ENCODE measurements around the gene C1R. TPM values are rescaled to one million over a fixed set of nuclear protein-coding genes. Genes with fewer than 3 reads are reported as not detected.

The C1R gene
- total RNA-seq, 4 donors from 2014 or later: 571 to 1,080 (median 751) TPM

DNA sequence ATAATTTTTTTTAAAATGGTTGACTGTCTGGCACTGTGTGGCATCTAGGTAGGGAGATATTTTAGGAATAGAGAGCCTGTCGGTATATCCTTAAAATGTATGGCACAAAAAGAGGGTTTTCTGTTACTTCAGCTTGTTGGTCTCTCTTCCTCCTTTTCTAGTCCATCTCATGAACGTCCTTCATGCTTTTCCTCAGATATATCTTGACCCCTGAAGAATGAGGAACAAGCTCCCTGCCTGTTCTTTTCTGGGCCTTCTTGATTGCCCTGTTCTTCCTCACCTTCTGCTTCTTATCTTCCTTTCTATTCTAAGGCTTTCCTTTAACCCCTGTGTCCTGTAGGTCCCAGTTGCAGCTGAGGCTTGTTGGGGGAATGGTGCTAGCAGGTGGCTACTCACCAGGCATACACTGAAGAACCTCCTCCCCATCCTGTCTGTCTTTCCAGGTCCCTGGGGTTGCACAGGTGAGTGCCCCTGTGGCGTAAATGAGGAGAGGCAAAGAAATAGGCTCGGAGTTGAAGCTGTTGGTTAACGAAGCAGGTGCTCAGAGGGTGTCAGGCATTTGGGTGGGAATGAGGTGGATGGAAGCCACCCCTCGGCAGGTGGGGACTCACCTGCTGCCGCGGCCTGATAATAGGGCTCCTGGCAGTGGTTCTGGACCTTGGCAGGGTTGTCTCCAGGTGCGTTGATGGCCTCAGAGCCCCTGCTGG, 7.2 kb upstream of the C1R start:
- ATAC-seq (ENCODE audit: low FRiP score): no peak
- DNase-seq (ENCODE audit: low spot score): no peak
- TF ChIP-seq, protein P1, sequence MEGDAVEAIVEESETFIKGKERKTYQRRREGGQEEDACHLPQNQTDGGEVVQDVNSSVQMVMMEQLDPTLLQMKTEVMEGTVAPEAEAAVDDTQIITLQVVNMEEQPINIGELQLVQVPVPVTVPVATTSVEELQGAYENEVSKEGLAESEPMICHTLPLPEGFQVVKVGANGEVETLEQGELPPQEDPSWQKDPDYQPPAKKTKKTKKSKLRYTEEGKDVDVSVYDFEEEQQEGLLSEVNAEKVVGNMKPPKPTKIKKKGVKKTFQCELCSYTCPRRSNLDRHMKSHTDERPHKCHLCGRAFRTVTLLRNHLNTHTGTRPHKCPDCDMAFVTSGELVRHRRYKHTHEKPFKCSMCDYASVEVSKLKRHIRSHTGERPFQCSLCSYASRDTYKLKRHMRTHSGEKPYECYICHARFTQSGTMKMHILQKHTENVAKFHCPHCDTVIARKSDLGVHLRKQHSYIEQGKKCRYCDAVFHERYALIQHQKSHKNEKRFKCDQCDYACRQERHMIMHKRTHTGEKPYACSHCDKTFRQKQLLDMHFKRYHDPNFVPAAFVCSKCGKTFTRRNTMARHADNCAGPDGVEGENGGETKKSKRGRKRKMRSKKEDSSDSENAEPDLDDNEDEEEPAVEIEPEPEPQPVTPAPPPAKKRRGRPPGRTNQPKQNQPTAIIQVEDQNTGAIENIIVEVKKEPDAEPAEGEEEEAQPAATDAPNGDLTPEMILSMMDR (IDR thresholded peaks at IDR 0.05): no peak

DNA sequence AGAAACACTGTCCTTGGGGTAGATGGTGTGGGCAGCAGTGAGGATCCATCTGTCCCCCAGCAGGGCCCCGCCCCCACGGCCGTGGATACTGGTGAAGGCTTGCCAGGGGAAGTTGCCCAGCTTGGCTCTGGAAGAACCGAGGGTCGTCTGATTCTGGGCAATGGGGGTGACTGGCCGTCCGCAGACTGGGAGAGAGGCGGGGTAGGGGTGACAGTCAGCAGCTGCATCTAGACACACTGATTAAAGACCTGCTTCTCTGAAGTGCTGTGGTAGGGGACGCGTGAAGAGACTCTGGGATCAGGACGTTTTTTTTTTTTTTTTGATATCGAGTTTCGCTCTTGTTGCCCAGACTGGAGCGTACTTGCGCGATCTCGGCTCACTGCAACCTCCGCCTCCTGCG, 4.7 kb upstream of the C1R start:
- TF ChIP-seq, protein P1 (IDR thresholded peaks at IDR 0.05): no peak
- ATAC-seq (ENCODE audit: low FRiP score) (no peak), DNase-seq (ENCODE audit: low spot score) (no peak)

DNA sequence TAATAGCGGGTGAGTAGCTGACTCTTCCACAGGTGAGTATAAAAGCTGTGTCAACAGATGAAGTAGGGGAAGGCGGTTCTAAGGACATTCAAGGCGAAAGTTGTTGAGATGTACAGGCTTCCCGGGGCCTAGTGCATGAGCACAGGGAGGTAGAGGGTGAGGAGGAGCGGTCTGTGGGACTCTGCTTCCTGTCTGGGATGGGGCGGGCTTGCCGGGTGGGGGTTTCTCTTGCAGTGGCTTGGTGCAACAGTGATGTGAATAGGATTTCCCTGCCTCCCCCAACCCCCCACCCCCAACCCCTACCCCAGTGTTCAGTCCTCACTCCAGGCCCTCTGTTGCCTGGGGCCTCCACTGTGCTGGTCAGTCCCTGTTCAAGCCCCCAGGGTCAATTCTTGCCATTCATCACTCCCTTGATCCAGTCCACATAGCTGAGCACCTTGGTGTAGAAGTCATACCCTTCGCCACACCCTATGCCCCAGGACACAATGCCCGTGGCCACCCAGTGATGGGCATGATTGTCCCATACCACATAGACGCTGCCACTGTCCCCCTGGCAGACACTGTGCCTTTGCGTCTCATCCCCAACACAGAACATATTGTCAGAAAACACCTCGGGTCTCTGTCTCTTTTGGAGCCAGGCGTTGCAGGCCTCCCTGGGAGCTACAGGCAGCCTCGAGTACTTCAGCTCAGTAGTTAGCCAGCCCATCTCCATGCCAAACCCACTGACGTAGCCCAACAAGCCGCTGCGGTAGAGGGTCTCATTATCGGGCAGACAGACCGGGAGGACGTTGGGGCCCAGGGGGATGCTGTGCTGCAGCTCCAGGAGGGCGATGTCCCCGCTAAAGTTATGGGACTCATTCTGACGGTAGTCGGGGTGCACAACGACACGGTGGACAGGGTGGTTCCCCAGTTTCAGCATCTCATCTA, 4.0 kb upstream of the C1R start:
- DNase-seq (ENCODE audit: low spot score) (no peak), ATAC-seq (ENCODE audit: low FRiP score) (no peak)
- TF ChIP-seq, protein P1 (IDR thresholded peaks at IDR 0.05): no peak

DNA sequence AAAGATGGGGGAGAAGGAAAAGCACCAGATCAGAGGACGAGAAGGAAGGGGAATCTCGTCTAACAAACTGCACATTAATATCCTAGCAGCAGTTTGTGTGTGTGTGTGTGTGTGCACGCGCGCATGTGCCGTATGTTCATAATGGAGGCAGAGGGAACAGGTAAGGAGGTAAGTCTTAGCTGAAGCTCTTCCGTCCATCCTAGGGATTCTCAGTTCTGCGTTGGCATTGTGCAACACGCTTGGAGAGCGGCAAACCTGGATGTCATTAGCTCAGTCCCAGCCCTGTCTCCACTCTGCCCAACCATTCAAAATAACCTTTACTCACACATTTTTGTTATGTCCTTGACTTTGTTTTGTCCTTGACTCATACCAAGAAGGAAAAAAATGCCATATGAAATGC, 1.6 kb upstream of the C1R start:
- ATAC-seq (ENCODE audit: low FRiP score): no peak
- TF ChIP-seq, protein P1 (IDR thresholded peaks at IDR 0.05): no peak

DNA sequence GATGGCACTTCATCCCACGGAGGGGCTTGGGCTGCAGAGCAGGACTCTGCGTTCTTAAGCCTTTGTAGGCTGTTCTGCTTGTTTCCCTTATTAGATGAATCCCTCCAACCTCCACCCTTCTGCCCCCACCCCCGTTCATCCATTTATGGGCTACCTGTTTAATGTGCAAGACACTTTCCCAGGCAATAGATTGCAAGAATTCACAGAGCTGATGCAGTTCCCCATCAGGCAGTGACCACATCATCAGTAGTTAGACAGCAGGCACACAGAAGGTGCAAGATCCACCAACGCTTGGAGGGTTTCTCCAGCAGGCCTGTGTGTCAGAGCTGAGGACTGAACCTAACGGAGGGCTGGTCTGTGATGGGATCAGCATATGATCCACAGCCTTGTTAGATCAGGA, 1.2 kb upstream of the C1R start:
- TF ChIP-seq, protein P1 (IDR thresholded peaks at IDR 0.05): no peak
- ATAC-seq (ENCODE audit: low FRiP score): no peak
- no peak for DNase-seq (ENCODE audit: low spot score)

More for the DNA sequence above, 1.6 kb upstream of the C1R start:
- no peak for DNase-seq (ENCODE audit: low spot score)

DNA sequence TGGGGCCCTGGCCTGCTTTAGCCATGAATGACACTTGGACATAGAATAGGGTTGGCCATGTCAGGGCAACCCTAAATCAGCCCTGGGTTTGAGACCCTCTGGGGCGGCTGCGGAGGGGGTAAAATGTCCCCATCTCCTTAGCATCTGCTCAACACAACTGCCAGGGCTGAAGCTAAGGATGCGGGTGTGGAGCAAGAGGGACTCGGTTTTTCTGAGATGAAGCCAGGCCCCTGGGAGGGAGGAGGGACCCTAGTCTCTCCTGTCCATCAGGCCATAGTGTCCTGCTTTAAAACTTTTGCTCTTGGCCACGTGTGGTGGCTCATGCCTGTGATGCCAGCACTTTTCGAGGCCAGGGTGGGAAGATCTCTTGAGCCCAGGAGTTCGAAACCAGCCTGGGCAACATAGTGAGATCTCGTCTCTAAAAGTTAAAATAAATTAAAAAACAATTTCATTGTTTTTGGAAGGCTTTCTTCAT, 778 bp upstream of the C1R start:
- ATAC-seq (ENCODE audit: low FRiP score) (no peak), DNase-seq (ENCODE audit: low spot score) (no peak)
- TF ChIP-seq, protein P1 (IDR thresholded peaks at IDR 0.05): no peak
